H1 (cell line): ENCODE measurements around the gene RAD51B. TPM values are rescaled to one million over a fixed set of nuclear protein-coding genes. Genes with fewer than 3 reads are reported as not detected.

Source experiments
- CTCF ChIA-PET: fragments of 300-600 bp; sonication (Branson Sonifier 250); formaldehyde crosslinking; loops from one replicate; lab custom pipeline; 2021; ENCODE audit not compliant: partially characterized antibody; lab: Charles Lee
- POLR2A ChIA-PET: fragments of 300-600 bp; sonication (Branson Sonifier 250); formaldehyde crosslinking; loops from one replicate; lab custom pipeline; 2021; ENCODE audit warnings: inconsistent platforms; ENCODE audit not compliant: partially characterized antibody; lab: Charles Lee
- DNase-seq, 2 experiments: peaks; one replicate each; pipeline versions ENCODE4 v3.0.0 to v3.0.0-alpha.2; 2010 to 2022; ENCODE audit warnings: low spot score in 2 of 2, low read depth in 1 of 2, mixed read lengths in 1 of 2
- FAIRE-seq: peaks from 2 replicates; lab custom pipeline; 2011; peaks lifted over from hg19 to GRCh38; lab: Jason Lieb, UNC
- H2AFZ ChIP-seq: 2 replicates; pipeline ENCODE4 v1.8.1; 2012; ENCODE audit warnings: low read length, inconsistent platforms
- H2AK5ac ChIP-seq: 2 replicates; pipeline ENCODE4 v1.6.1; 2013; ENCODE audit warnings: low read depth, low read length
- H2BK120ac ChIP-seq: replicated peaks from 2 replicates; pipeline ENCODE3; 2013; ENCODE audit warnings: low read depth, low read length, inconsistent platforms
- H2BK12ac ChIP-seq: 2 replicates; pipeline ENCODE4 v1.6.1; 2013; ENCODE audit warnings: low read depth, low read length
- H2BK15ac ChIP-seq: 2 replicates; pipeline ENCODE4 v1.6.1; 2013; ENCODE audit warnings: low read length
- H2BK20ac ChIP-seq: 2 replicates; pipeline ENCODE4 v1.6.1; 2013; ENCODE audit warnings: low read length
- H2BK5ac ChIP-seq: 2 replicates; pipeline ENCODE4 v1.6.1; 2013; ENCODE audit warnings: low read depth, low read length
- H3K14ac ChIP-seq: 2 replicates; pipeline ENCODE4 v1.6.1; 2013; ENCODE audit warnings: inconsistent platforms; ENCODE audit not compliant: insufficient read length
- H3K18ac ChIP-seq: 2 replicates; pipeline ENCODE4 v1.6.1; 2013; ENCODE audit warnings: low read length; ENCODE audit errors: extremely low read depth
- H3K23ac ChIP-seq: 2 replicates; pipeline ENCODE4 v1.6.1; 2013; ENCODE audit warnings: inconsistent platforms; ENCODE audit not compliant: insufficient read length
- H3K23me2 ChIP-seq: 2 replicates; pipeline ENCODE4 v1.6.1; 2013; ENCODE audit warnings: low read depth, low read length
- H3K27ac ChIP-seq: 2 replicates; pipeline ENCODE4 v1.6.1; 2011; ENCODE audit warnings: low read depth, low read length, inconsistent platforms
- H3K27me3 ChIP-seq, 4 experiments: replicated peaks in 1 of 4; 1 replicate in 1 of 4; 2 replicates in 3 of 4; pipeline versions ENCODE4 v1.6.1 to v1.8.1; 2011 to 2013; ENCODE audit warnings: low read length in 3 of 4, mild to moderate bottlenecking in 3 of 4, inconsistent platforms in 2 of 4, mixed read lengths in 2 of 4, moderate library complexity in 1 of 4; ENCODE audit not compliant: control insufficient read depth in 3 of 4, insufficient read depth in 3 of 4; ENCODE audit errors: extremely low read depth in 1 of 4
- H3K36me3 ChIP-seq, 4 experiments: 2 replicates each; pipeline versions ENCODE4 v1.6.1 to v1.8.1; 2011 to 2013; ENCODE audit warnings: mild to moderate bottlenecking in 4 of 4, low read length in 3 of 4, moderate library complexity in 2 of 4, control low read depth in 1 of 4, inconsistent platforms in 1 of 4; ENCODE audit not compliant: insufficient read depth in 4 of 4, control insufficient read depth in 2 of 4
- H3K4ac ChIP-seq: replicated peaks from 2 replicates; pipeline ENCODE3; 2013; ENCODE audit warnings: low read length, low read depth, mixed read lengths, inconsistent platforms; ENCODE audit not compliant: insufficient read length
- H3K4me1 ChIP-seq, 4 experiments: replicated peaks in 1 of 4; 1 replicate in 1 of 4; 2 replicates in 3 of 4; pipeline versions ENCODE4 v1.6.1 to v1.8.1; 2011 to 2013; ENCODE audit warnings: low read length in 3 of 4, inconsistent platforms in 2 of 4, mixed read lengths in 1 of 4; ENCODE audit not compliant: insufficient read depth in 4 of 4, control insufficient read depth in 3 of 4
- H3K4me2 ChIP-seq, 2 experiments: 2 replicates each; pipeline versions ENCODE4 v1.6.1 to v1.8.1; 2011 to 2013; ENCODE audit warnings: low read depth in 2 of 2, low read length in 2 of 2, control low read depth in 1 of 2, inconsistent platforms in 1 of 2, mild to moderate bottlenecking in 1 of 2; ENCODE audit not compliant: insufficient read depth in 1 of 2
- H3K4me3 ChIP-seq, 4 experiments: fragments of 200-600, 300-600 bp in 1 of 4; sonication (generic), shearing (Covaris generic), sonication (Bioruptor Twin) in 1 of 4; 2 replicates each; pipeline versions ENCODE4 v1.5.1 to v1.8.1; 2011 to 2016; ENCODE audit warnings: low read length in 4 of 4, low read depth in 3 of 4, control low read depth in 2 of 4, inconsistent platforms in 2 of 4, mild to moderate bottlenecking in 2 of 4, mixed read lengths in 1 of 4, moderate library complexity in 1 of 4; ENCODE audit not compliant: insufficient read depth in 2 of 4; ENCODE audit errors: extremely low read depth in 1 of 4
- H3K56ac ChIP-seq: replicated peaks from 2 replicates; pipeline ENCODE3; 2013; ENCODE audit warnings: low read depth, mild to moderate bottlenecking, mixed read lengths, low read length, inconsistent platforms; ENCODE audit not compliant: insufficient read length
- H3K79me1 ChIP-seq: 2 replicates; pipeline ENCODE4 v1.6.1; 2013; ENCODE audit warnings: low read depth, low read length, control low read depth
- H3K79me2 ChIP-seq, 2 experiments: 2 replicates each; pipeline versions ENCODE4 v1.6.1 to v1.8.1; 2012 to 2013; ENCODE audit warnings: low read length in 2 of 2, mild to moderate bottlenecking in 2 of 2, inconsistent platforms in 1 of 2; ENCODE audit not compliant: insufficient read depth in 2 of 2, control insufficient read depth in 1 of 2
- H3K9ac ChIP-seq, 4 experiments: replicated peaks in 1 of 4; 1 replicate in 1 of 4; 2 replicates in 3 of 4; pipeline versions ENCODE4 v1.6.1 to v1.8.1; 2011 to 2013; ENCODE audit warnings: low read depth in 3 of 4, low read length in 3 of 4, control low read depth in 2 of 4, mild to moderate bottlenecking in 2 of 4, moderate library complexity in 2 of 4, inconsistent platforms in 1 of 4; ENCODE audit errors: extremely low read depth in 1 of 4
- H3K9me3 ChIP-seq, 2 experiments: 2 replicates each; pipeline versions ENCODE4 v1.6.1 to v1.8.1; 2012 to 2013; ENCODE audit warnings: mild to moderate bottlenecking in 2 of 2, moderate library complexity in 2 of 2, control low read depth in 1 of 2, inconsistent platforms in 1 of 2, low read depth in 1 of 2, low read length in 1 of 2, mixed read lengths in 1 of 2; ENCODE audit not compliant: insufficient read depth in 2 of 2
- H4K20me1 ChIP-seq, 2 experiments: replicated peaks in 1 of 2; 2 replicates each; pipeline versions ENCODE3 to v1.8.1; 2011 to 2013; ENCODE audit warnings: inconsistent platforms in 2 of 2, low read length in 2 of 2, mild to moderate bottlenecking in 1 of 2; ENCODE audit not compliant: insufficient read depth in 2 of 2, control insufficient read depth in 1 of 2
- H4K5ac ChIP-seq: 2 replicates; pipeline ENCODE4 v1.6.1; 2013; ENCODE audit warnings: low read length, low read depth, mixed read lengths, inconsistent platforms; ENCODE audit not compliant: insufficient read length
- H4K8ac ChIP-seq: 2 replicates; pipeline ENCODE4 v1.8.0; 2013; ENCODE audit warnings: mild to moderate bottlenecking, moderate library complexity, low read length, inconsistent platforms; ENCODE audit not compliant: insufficient read depth; ENCODE audit errors: extremely low read depth
- H4K91ac ChIP-seq: replicated peaks from 2 replicates; pipeline ENCODE3; 2013; ENCODE audit warnings: low read length, mixed read lengths, inconsistent platforms; ENCODE audit not compliant: insufficient read length
- ATF2 ChIP-seq: IDR thresholded peaks from 2 replicates; pipeline ENCODE4 v1.6.1; 2012; ENCODE audit warnings: low read length, inconsistent platforms
- CHD1 ChIP-seq: IDR thresholded peaks from 2 replicates; pipeline ENCODE4 v1.6.1; 2012; ENCODE audit warnings: low read depth, low read length, improper control_type of control experiment
- CHD2 ChIP-seq: IDR thresholded peaks from 2 replicates; pipeline ENCODE4 v1.6.1; 2012; ENCODE audit warnings: low read length, improper control_type of control experiment
- EZH2 ChIP-seq: fragments of 200-600 bp; sonication (generic); IDR thresholded peaks from 2 replicates; pipeline ENCODE4 v1.7.1; 2012; ENCODE audit warnings: low read depth, mild to moderate bottlenecking, moderate library complexity, low read length, inconsistent platforms; ENCODE audit not compliant: severe bottlenecking
- FOSL1 ChIP-seq: IDR thresholded peaks from 2 replicates; pipeline ENCODE4 v1.6.1; 2011; ENCODE audit warnings: mild to moderate bottlenecking, low read depth, low read length, moderate library complexity; ENCODE audit not compliant: insufficient read depth
- HDAC6 ChIP-seq: IDR thresholded peaks from one replicate; pipeline ENCODE4 v1.7.1; 2012; ENCODE audit warnings: low read depth, mild to moderate bottlenecking, inconsistent platforms, low read length, moderate library complexity
- POU5F1 ChIP-seq: IDR thresholded peaks from 2 replicates; pipeline ENCODE4 v1.6.1; 2011; ENCODE audit warnings: low read depth, mild to moderate bottlenecking, low read length, moderate library complexity
- RAD21 ChIP-seq, 2 experiments: IDR thresholded peaks in 1 of 2; conservative IDR thresholded peaks in 1 of 2; 2 replicates each; pipeline ENCODE4 v1.6.1; 2011; ENCODE audit warnings: low read depth in 2 of 2, low read length in 2 of 2, improper control_type of control experiment in 1 of 2, inconsistent platforms in 1 of 2, mild to moderate bottlenecking in 1 of 2, moderate library complexity in 1 of 2
- SP2 ChIP-seq: IDR thresholded peaks from 2 replicates; pipeline ENCODE4 v1.6.1; 2012; ENCODE audit warnings: mild to moderate bottlenecking, low read length, inconsistent platforms
- TCF12 ChIP-seq: IDR thresholded peaks from 2 replicates; pipeline ENCODE4 v1.6.1; 2011; ENCODE audit warnings: low read depth, mild to moderate bottlenecking, low read length
- WGBS, 2 experiments: shearing (Covaris generic) in 1 of 2; methylation state at CpG; one replicate each; pipeline versions ENCODE4 v1.1.6 to v1.1.7; 2013 to 2015; ENCODE audit warnings: low lambda C conversion rate in 2 of 2, mixed read lengths in 2 of 2, inconsistent platforms in 1 of 2, low coverage in 1 of 2, missing lambda C conversion rate in 1 of 2; ENCODE audit not compliant: insufficient replicate concordance in 2 of 2, insufficient coverage in 1 of 2, insufficient read length in 1 of 2; ENCODE audit errors: extremely low coverage in 1 of 2, missing lambda C conversion rate in 1 of 2; 5-methylcytosine and 5-hydroxymethylcytosine counted together
- polyA plus RNA-seq, 7 experiments: library from polyadenylated mRNA; depleted of rRNA in 3 of 7; stranded (reverse) in 5 of 7; unstranded in 2 of 7; fragments of >200 nt in 5 of 7; fragments of 200-250 nt in 2 of 7; gene quantifications; 1 replicate in 5 of 7; 2 replicates in 1 of 7; 4 replicates in 1 of 7; pipeline versions ENCODE4 v1.2.1 to v1.2.3, GENCODE V29; 2011 to 2013; ENCODE audit warnings: missing spikeins in 2 of 7, mixed read lengths in 2 of 7
- total RNA-seq: library from RNA; stranded (reverse); fragmentation: NEBNext Ultra II Directional; extraction: Animal tissue kit (Norgen Biotek cat#: 25700); gene quantifications from 2 replicates; pipeline ENCODE4 v1.2.1, GENCODE V29; 2021

RAD51B gene
- total and polyA plus RNA-seq, 2 of the 8 experiments (the other 6 are each of a cell fraction or from before 2014, with no cell fraction given): 3.9 to 14.9 TPM

- H3K18ac ChIP-seq: no peak overlapping the region
- no peaks in the 10 kb centered on the region for H3K79me2 ChIP-seq
- FAIRE-seq (no peak), DNase-seq (no peak)
- H2BK12ac ChIP-seq: no peak overlapping the region
- H3K79me1 ChIP-seq: no peaks in the 10 kb centered on the region
- H3K9me3 ChIP-seq: 0 out of 4 replicates have a peak, but pooled peaks cover 0 to under 1% of the 10 kb centered on the region in 2 experiments
- no peaks in the 10 kb centered on the region for H3K27me3 ChIP-seq
- no peak overlapping the region for H3K23ac ChIP-seq
- CTCF ChIA-PET: interaction anchor here (0.5 to 3.5 kb wide), 31 partner anchors 11 to 1312 kb away, joined by 3 to 17 read pairs (median 4); no protein-coding TSS in a partner anchor
- H3K4me3 ChIP-seq: no peak overlapping the region
- no peak overlapping the region for H3K4ac ChIP-seq
- no peak overlapping the region for H3K14ac ChIP-seq
- H2BK5ac ChIP-seq: no peak overlapping the region; the same call in 1 of the 2 replicates
- H2BK120ac ChIP-seq: peak overlapping the region; percentile 1
- H3K23me2 ChIP-seq: no peaks in the 10 kb centered on the region
- WGBS, 2 experiments: 89% methylated on average over 1 of the region's 1 CpG; no CpG with 5 or more reads in 1 of the 2 experiments
- no peak overlapping the region for H3K56ac ChIP-seq
- H3K36me3 ChIP-seq: no peaks in the 10 kb centered on the region
- peak overlapping the region; percentile 25 for H4K91ac ChIP-seq
- H3K27ac ChIP-seq: no peak overlapping the region
- H2AFZ ChIP-seq: no peak overlapping the region
- POLR2A ChIA-PET: no interaction called here
- H3K4me2 ChIP-seq: no peak overlapping the region
- no peak overlapping the region for H2BK15ac ChIP-seq
- no peak overlapping the region for H4K8ac ChIP-seq
- no peak overlapping the region for H2BK20ac ChIP-seq
- peaks cover 4 to 15% (median 6%) of the 10 kb centered on the region in 4 experiments; a peak in 6 of 7 replicates for H3K4me1 ChIP-seq
- H3K9ac ChIP-seq: no peak overlapping the region
- H4K5ac ChIP-seq: no peak overlapping the region
- no peak overlapping the region; the same call in 1 of the 2 replicates for H2AK5ac ChIP-seq
- H4K20me1 ChIP-seq: no peaks in the 10 kb centered on the region
- no peak for TF ChIP-seq EZH2
- TF ChIP-seq CHD2: no peak
- TF ChIP-seq HDAC6: no peak
- TF ChIP-seq POU5F1: no peak
- TF ChIP-seq CHD1: no peak
- TF ChIP-seq FOSL1: no peak
- no peak for TF ChIP-seq TCF12
- TF ChIP-seq RAD21 (IDR thresholded peaks at IDR 0.05 in 1 of 2, conservative IDR thresholded peaks at IDR 0.05 in 1 of 2; ENCODE audit: low read depth in 2 of 2, low read length in 2 of 2): no peak
- no peak for TF ChIP-seq ATF2
- no peak for TF ChIP-seq SP2
Measured at GRCh38 chr14:67944605-67945004, 125.0 kb downstream of the RAD51B start.
